NCI-H146 (cell line): ENCODE measurements around the gene AKR7A3.
"Not testable (repeated sequence)": the region's sequence is repeated elsewhere in the genome, so short reads cannot be mapped to it uniquely, and the experiment has no call there.

Source experiments
- DNase-seq: peaks from one replicate; lab custom pipeline; 2025; lab: John Stamatoyannopoulos, UW

Gene AKR7A3

DNA sequence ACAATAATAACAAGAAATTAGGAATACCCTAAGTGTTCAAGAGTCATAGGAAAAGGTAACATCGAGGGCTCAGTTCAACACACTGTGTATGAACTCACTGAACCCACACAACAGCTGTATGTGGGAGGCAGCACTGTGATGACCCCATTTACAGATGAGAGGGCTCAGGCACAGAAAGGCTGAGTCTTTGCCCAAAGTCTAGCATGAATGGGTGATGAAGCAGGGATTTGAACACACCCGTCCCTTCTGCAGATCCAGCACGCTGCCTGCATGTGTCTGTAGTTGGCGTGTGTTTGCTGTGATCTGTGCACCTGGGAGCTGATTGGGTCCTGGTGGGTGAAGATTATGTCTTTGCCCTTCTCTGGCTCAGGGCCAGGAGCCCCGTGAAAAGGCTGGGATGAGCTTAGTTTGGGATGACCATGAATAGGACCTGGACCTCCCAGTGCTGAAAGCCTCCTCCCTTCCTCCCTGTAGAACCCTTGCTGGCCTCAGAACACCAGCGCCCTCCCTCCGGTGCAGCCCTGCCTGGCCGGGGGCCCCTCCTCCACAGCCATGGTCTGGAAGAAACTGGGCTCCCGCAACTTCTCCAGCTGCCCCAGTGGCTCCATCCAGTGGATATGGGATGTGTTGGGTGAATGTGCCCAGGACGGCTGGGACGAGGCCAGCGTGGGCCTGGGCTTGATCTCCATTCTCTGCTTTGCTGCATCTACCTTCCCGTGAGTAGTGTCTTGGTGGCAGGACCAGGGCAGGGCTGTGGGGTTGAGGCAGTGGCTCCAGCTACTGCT, 28.7 kb upstream of the AKR7A3 start:
- DNase-seq: no peak

DNA sequence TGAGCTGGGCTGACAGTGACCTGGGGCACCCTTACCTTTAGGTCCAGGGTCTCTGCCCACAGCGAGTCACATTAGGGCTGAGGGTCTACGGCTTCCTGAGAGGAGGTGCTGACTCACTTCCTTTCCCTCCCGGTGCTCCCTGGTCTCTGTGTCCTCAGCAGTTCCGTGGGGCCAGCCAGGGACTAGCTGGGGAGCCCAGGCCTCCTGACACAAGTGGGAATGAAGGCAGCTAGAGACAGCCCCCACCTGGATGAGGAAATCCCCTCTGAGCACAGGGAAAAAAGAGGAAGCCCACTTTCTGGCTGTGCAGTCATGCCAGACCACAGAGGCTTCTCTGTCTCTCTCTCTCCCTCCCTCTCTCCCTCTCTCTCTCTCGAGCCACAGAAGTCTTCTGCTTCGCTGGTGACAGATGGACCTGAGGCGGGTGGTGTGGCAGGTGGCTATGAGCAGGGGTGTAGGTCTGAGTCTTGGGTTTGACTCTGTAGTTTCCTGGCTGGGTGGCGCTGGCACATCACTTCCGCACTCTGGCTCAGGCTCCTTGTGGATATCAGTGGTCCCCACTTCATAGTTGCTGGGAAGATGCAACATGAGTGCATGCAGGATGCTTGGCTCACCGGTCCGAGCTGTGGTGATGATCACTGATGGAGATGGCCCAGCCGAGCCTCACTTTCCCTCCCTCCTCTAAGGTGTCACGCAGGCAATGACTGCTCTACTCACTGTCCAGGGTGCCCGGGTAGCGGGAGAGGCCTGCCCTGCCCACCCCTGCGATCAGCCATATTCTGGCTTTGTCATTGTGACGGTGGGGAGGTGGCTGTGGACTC, 27.0 kb upstream of the AKR7A3 start:
- DNase-seq: no peak

DNA sequence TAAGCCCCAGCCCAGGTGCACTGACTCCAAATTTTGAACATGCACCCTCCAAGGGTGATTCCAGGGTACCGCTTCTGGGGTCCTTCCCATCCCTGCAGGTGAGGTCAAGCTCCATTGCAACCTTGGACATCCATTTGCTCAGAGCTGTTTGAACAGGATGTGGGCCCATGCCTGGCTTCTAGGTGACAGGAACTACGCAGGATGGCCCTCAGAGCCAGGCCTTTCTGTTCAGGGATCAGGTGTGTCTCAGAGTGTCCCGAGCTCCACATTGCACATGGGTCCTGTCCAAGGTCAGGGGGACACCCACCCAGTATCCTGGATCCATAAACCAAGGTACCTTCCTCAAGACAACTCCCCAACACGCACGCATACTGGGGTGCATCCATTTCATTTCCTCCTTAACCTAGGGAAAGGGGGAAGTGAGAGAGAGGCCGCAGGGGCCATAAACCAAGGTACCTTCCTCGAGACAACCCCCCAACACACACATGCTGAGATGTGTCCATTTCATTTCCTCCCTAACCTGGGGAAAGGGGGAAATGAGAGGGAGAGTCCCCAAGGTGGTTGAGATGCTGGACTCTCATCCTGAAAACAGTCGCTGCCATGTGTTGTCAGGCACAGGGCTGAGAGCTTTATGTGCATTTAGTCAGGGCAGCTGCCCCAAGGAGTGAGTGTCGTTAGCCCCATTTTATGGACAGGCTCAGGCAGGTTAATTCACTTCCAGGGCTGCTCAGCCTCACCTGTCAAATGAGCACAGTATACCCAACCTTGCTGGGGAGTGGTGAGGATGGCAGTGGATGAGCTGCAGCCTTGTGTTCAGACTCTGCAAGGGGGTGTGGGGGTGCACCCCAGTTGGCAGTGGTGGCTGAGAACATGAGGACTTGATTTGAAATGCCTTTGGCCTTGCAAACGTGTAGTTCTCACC, 25.7 kb upstream of the AKR7A3 start:
- no peak for DNase-seq

DNA sequence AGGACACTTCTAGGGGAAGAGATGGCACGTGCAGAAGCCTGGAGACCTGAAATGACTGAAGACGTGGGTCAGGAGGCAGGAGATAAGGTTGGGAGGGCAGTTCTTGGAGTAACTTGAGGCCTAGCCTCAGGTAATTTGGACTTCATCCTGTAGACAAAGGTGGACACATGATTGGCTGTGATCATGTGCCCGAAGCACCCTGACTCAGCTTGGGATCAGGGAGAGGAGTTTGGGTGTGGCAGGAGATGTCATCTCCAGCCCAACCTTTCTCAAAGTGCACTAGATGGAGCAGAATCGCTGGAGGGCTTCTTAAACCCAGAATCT, 25.0 kb upstream of the AKR7A3 start:
- no peak for DNase-seq

DNA sequence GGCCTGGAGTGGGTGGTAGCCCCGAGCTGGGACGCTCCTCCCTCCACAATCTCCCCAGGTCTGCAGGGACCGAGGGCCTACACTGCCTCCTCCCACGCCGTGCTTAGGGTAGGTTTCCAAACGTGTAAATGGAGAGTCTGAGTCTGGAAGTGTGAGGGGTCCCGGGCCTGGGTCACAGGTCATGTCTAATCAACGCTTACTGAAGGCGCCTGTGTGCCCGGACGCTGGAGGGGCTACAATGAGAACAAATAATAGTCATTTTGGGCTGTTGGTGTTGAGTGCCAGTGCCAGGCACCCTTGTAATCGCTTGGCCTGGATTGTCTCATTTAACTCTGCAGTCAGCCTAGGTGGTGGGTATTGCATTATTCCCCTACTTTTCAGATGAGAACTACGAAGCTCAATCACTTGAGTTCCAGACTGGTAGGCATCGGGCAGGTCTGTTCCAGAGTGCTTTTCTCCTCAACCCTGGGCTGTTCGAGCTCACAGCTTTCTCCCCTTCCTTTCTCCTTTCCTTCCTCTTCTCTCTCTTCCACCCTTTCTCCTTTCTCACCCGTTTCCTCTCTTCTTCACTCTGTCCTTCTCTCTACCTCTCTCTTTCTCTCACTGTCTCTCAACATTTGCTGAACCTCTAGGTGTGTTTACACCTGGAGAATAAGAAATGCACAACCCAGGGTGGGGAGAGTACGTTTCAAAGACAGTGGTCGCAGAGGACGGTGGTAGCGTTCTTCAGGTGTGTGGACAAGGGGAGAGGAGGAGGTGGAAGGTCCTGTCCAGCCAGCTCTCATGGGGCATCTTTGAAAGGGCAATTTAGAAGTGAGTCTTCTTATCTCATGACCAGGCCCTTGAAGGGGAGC, 24.4 kb upstream of the AKR7A3 start:
- no peak for DNase-seq

DNA sequence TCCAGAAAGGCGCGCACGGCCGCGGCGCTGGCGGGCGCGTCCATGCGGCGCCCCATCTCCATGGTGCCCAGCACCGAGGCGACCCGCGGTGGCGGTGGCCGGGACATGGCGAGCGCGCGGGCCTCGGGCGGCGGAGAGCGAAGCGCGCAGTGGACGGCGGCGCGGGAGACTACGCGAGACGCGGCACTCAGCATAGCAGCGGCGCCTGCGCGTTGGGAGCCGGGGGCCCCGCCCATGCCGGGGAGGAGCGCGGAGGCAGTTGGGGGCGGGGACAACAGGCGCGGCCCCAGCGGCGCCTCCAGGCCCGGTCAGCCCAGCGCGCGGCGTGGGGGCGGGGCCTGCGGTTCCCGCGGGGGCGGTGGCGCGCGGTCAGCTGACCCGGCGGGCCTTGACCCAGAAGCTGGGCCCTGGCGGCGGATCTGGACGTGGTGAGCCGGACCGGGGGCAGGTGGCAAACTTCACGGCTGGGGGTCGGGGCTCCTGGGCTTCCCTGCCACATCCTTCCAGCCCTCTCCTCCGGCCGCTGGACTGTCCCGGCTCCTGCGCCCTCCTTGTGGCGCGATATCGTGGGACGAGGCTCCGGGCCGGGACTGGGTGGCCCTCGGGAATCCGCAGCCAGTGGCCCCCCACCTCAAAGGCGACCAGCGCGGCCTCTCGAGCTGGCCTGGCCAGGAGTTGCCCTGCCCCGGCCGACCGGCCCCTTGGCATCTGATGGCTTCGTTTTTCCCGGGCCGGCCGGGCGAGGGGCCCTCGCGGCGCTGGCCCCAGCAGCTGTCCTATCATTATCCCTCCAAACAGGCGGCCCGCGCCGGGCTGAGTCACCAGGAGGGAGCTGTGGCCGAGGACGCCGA, 23.6 kb upstream of the AKR7A3 start, which contains the start of the genes AKR7A2 and SLC66A1:
TSS of gene AKR7A2 (minus strand) at position 214 of the 851 bp plus-strand sequence. CDS start at position 194, 20 bp downstream.
TSS of gene SLC66A1 (plus strand) at position 396 of the 851 bp plus-strand sequence. CDS start 5,352 bp downstream, outside the sequence.
- peak; percentile 87 for DNase-seq

DNA sequence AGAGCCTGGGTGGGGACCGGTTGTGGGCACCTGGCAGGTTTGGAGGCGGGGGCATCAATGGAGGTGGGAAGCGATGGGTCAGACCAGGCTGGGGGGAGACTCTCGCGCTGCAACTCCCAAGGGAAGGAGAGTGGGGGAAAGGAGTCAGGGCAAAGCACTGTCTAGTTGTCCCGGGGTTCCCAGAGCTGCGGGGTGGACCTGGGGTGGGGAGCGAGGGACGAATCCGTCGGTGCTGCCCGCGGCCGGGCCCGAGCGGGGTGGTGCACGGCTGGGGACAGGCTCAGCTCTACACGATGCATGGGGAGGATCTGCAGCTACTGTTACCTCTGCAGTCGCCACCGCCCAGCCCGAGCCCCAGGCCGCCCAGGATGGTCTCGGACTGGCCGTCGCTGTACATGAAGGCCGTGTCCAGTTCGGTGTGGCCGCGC, 22.9 kb upstream of the AKR7A3 start:
- no peak for DNase-seq

DNA sequence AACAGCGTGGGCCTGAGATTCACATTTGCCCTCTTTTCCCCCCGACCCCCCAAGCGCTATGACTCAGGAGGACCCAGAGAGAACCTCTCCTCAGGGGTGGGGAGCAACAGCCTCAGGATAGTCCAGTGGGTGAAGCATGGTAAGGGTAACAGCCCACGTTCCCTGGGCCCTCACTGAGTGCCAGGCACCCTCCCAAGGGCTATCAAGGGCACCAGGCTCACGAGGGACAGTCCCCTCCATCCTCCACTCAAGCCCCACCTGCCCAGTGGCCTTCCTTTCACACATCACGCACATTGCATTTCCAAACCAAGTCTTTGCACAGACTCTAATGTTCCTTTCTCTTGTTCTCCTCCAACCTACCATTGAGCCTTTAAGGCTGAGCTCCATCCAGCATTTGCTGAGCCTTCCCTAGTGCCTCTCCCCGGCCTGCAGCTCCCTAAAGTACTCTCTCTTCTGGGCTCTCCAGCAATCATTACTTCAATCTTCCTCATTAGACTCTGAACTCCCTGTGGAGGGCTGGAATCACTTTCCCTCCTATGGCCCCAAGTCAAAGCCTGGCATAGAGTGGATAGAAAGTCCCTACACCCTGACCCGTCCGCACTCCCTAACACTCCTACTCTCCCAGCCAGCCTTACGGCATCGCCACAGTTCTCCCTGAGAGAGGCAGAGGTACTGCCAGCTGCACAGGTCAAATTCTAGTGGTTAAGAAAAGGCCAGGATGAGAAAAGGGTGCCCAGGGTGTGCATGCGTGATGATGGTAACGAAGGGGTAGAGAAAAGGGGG, 22.3 kb upstream of the AKR7A3 start:
- no peak for DNase-seq

DNA sequence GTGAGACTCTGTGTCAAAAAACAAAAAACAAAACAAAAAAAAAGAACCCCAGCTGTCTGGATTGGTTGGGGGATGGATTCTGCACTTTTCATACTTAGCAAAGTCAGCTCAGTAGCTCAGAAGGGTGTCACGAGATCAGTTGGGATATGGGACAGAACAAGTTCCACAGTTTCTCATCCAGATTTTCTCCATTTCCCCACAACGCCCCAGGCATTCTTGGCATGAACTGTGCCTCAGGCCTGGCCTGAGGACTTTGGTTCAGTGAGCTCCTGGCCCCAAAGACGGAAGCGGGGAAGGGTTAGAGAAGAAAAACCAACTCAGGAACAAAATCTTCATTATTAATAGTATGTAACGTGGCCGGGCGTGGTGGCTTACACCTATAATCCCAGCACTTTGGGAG, 21.5 kb upstream of the AKR7A3 start:
- no peak for DNase-seq

DNA sequence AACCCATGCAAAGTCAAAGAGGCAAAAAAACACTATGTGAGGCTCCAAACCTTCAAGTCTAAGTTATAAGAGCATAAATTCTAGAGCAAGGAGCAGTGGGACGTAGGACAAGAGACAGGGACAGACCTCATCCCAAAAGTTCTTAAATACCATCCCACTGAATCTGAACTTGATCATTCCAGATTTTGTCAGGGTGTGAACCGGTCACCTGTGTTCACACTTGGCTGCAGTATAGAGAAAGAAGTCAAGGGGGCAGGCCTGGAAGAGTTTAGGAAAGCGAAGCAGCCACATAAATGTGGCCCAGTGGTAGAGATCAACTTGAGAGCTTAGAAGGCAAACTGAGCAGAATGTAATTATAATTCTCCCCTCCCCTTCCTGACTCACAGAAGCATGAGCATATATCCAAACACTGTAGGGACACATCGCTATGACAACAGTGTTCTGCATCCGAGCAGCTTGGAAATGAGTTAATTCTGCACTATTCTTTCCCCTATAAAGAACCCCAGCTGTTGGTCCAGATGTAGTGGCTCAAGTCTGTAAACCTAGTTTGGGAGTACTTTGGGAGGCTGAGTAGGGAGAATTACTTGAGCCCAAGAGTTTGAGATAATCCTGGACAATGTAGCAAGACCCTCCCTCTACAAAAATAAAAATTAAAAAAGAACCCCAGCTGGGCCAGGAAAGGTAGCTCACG, 20.7 kb upstream of the AKR7A3 start:
- DNase-seq: no peak

DNA sequence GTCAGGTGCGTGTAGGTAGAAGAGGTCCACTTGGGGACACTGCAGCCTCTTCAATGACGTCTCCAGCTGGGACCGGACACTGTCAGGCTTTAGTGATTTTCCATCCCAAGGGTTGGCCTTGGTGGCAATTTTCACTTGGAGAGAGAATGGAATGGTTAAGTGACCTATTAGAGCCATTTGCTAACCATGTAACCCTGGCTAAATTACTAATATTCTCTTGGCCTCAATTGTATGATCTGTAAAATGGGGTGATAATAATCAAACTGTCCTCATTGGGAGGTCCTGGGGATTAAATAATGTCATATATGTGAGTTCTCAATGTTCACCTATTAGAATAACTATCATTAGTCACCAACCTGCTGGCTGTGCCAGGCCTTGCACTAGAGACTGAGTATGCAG, 19.9 kb upstream of the AKR7A3 start:
- no peak for DNase-seq

DNA sequence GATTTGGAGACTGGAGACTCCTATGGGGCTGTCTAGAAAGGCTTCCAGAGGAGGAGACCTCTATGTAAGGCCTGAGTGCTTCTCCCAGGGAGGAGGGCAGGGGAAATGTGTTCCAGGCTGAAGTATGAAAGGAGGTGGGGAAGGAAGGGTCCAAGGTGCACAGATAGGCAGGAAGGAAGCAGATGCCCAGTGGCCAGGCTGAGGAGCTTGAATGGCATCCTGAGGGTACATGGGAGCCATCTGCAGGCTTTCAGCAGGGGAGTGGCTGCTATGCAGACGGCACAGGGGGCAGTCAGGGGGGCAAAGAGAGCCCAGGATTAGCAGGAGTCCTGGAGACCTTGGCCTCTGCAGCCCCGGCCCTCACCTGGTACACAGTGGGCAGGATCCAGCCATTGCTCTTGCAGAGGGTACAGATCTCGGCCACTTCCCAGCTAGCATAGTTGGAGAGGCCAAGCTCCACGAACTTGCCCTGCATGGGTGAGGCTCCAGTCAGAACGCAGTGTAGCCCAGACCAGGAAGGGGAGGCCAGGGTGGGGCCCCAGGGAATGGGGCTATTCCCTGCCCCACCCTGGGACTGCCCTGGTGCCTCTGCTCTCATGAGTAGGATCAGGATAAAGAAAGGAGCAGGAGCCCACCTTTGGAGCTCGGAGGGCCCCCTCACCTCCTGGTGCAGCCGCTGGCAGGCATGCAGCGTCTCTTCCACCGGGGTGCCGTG, 19.4 kb upstream of the AKR7A3 start:
- DNase-seq: no peak

DNA sequence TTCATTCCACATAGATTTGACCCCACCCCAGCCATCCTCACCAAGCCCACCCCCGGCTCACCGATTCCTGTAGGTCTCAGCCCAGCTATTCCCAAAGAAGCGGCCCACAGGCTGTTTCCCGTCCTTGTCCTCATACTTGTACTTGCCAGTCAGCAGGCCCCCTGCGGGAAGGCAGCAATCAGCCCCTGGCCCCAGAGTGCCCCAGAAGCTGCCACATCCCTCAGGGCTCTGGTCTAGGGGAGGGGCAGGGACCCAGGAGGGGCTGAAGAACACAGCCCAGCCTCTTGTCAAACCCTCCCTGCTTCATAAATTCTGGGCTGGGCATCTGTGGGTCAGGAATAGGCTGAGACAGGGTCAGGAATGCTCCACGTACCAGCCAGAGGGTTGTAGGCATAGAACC, 18.4 kb upstream of the AKR7A3 start:
- no peak for DNase-seq

DNA sequence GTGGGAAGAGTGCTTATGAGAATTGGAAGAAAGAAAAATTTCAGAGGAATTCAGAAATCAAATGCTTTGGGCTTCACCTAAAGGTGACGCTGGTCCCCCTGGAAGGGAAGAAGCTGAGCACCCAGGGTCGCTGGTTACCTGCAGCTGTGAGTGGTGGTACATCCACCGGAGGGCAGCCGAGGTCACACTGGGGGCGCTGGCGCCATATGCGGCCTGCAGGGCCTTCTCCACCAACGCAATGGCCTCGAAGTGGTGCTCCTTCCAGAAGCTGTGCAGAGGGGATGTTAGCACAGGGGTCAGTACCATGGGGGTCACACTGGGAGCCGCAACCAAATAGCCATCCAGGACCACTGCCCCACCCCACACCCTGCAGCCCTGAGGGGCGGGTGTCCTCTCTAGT, 17.3 kb upstream of the AKR7A3 start:
- no peak for DNase-seq

DNA sequence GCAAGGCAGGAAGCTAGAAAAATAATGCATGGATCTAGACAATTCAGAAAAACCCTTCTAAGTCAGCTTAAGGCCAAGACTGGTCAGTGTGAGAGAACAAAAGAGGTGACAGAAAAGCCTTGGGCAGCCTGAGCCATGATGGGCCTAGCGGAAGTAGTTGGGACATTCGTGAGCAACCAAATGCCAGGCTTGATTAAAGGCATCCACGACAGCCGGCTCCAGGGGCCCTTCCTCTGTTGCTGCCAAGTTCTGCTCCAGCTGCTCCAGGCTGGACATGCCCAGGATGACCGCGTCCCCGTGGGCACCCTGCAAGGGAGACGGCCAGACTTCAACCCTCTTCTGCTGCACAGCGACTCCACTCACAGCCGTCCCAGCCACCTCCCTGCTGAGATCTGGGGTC, 15.5 kb upstream of the AKR7A3 start:
- DNase-seq: not testable (repeated sequence)

DNA sequence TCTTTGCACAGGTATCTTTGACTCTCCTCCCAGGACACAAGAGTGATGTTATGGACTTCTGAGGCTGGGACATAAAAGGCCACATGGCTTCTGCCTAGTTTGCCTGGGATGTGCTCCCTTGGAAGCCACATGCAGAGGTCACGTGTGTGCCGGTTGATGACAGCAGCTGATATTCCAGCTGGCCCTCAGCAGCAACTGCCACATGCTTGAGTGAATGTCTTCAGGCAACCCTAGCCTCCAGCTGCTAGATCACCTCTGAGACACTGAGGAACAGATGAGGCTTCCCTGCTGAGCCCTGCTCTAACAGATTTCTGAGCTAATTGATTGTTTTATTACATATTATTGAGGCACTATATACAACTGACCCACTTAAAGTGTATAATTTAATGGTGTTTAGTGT, 11.6 kb upstream of the AKR7A3 start:
- DNase-seq: no peak

DNA sequence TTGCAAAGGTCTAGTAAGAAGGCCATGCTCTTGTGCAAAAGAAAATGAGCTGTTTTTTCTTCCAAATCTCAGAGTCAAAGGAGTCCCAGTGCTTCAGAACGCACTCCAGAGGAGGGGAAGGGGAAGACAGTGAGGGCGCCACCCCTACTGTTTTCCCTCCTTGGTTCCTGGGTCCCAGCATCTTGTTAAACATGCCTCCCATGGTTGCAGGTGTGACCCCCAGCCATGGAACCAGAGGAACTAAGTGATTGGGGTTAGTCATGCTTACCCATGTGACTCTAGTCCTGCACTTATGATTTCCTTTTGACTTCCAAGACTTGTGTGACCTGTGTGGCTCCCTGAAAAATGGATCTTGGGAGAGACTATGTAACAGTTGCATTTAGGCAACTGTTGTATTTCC, 6.1 kb upstream of the AKR7A3 start:
- no peak for DNase-seq

DNA sequence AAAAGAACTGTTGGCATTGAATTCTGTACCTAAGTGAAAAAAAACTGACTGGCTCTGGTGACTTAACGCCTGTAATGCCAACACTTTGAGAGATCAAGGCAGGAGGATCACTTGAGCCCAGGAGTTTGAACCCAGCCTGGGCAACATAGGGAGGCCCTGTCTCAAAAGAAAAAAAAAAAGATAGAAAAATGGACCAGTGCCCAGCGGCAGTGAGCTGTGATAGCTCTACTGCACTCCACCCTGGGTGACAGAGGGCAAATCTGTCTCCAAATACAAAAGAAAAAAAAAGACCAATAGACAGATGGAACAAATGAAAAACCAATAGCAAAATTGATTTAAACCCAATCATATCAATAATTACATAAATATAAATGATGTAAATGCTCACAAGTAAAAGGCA, 674 bp upstream of the AKR7A3 start:
- DNase-seq: no peak
